ENCODE results near the gene CR1.
"Not testable (repeated sequence)": the region's sequence is repeated elsewhere in the genome, so short reads cannot be mapped to it uniquely, and the experiment has no call there.

CR1 gene

DNA sequence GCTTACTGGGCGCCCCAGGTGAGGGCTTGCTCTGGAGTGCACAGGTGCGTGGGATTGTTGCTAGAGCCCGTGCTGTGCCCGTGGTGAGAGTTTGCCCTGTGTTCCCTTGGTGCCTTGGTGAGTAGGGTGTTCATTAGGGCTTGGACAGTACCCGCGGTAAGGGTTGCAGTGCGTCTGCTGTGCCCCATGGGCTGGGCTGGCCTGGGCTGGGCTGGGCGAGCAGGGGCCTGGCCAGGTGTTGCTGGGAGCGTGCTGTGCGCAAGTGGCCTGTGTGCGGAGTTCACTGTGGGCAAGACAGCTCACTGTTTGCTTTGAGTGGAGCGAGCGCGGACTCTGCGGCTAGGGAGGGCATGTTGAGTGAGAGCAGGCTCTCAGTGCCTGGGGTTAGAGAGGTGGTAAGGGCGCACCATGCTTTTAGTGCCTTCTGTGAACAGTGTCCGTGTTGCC lies 149.7 kb downstream of the CR1 start:
- DNase-seq = no peak

DNA sequence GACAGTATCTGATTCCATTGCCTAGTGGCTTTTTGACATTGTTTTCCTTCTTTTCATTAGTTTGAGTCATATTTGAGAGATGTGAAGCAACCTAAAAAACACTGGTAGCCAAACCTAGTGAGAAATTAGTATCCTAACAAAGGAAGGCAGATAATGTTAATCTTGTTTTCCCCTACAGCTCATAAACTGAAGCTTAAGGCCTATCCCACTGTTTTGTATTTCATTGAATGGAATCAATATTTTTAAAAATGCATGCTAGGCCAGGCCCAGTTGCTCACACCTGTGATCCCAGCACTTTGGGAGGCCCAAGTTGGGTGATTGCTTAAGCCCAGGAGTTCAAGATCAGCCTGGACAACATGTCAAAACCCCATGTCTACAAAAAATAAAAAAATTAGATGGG lies 150.2 kb downstream of the CR1 start:
- no peak for DNase-seq

DNA sequence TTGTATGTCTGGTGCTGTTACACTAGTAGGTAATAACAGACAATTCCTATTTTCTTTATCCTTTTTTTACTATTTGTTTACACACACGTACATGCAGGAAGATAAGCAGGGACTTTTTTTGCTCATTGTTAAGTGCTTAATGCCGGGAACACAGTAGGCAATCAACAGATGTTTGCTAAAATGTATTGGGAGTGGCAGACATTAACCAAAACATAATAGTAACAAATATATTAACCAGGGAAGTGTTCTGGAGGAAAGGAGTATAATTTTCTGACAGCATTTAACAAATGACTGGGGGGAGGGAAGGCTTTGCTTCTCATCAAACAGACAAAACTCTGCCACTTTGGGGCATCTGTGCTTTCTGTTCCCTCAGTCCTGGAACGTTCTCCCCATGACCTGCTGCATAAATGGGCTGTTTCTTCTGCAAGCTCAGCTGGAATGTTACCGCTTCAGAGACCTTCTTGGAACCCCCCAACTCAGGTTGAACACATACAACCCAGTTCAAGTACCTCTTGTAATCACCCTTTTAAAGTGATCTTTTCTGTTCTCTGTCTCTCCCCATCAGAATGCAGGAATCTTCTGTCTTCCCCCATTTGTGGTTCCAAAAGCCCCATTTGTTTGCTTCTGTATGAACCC lies 151.1 kb downstream of the CR1 start:
- no peak for DNase-seq

DNA sequence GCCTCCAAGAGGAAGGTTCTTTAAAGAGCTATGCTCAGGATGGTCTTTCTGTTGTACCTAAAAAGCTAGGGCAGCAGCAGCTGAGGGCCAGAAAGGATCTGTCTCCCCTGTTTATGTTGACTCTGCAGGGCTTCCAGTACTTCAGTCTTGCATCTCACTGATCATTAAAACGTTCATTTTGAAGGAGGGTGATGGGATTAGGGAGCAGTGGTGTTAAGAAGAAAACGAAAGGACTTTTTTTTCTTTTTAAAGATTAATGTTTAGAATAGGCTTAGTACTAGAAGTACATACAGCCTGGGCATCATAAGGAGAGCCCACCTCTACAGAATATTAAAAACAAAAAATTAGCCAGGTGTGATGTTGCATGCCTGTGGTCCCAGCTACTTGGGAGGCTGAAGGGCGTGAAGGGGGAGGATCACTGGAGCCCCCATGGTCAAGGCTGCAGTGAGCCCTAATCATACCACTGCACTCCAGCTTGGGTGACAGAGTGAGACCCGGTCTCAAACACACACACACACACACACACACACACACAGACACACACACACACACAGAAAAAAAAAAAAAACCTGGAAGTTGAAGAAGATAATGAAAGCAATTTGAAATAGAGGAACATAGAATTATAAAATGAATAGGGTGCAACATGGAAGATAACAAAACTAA lies 151.8 kb downstream of the CR1 start:
- DNase-seq = no peak

DNA sequence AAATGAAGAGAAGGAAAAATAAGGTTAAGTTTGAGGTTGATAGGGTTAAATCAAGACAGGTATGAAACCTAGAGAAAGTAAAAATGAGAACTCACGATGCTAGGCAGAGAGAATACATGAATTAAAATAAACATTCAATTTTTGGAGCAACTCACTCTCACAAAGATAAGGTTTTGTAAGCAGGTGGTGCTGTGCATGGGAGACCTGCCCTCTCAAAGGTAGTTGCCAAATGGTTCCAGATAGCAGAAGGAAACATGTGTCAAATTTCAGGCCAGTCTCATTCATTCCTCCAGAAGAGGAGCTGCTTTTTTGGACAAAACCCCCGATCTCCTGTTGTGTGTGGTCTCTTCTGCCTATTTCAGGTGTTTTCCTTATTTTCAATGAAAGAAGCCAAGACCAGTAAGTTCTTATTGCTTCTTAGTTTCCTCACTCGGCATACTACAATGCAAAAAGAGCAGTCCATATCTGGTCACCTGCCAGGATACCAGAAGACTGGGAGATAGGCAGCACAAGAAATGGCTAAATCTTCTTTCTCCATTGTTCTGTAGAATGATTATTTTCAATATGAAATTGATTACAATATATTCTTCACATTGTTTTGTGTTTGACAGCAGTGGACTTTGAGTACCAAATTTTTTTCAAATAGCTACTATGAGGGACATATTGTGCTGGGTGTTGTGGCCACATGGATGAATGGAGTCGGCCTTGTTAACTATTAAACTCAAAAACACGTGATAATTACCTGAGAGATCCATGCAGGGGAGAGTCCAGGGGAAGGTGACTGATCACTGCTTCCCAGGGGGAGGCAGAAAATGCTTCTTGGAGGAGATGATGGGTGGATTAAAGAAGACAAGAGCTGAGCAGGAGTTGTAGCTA lies 152.6 kb downstream of the CR1 start:
- DNase-seq = no peak

DNA sequence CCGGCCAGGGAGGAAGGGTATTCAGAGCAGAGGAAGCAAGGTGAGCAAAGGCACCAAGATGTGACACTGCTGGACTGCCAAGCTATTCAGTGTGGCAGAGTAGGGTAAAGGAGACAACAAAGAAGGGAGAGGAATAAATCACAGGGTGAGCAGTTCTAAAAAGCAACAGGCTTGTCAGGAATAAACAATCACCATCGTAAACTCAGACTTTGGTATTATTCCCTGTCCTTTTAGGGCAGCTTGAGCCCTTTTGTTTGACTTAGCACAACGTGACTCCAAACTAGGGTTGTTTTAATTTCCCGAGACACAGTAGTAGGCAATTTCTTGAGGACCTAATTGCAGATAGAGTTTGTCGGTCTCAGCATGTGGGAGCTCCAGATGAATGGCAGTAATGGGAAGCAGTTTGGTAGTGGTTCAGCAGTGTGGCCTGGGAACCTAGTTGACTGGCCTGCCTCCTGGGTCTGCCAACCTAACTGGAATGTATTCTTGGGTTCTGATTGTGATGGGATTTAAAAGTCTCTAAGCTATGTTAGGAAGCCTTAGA lies 153.3 kb downstream of the CR1 start:
- no peak for DNase-seq

DNA sequence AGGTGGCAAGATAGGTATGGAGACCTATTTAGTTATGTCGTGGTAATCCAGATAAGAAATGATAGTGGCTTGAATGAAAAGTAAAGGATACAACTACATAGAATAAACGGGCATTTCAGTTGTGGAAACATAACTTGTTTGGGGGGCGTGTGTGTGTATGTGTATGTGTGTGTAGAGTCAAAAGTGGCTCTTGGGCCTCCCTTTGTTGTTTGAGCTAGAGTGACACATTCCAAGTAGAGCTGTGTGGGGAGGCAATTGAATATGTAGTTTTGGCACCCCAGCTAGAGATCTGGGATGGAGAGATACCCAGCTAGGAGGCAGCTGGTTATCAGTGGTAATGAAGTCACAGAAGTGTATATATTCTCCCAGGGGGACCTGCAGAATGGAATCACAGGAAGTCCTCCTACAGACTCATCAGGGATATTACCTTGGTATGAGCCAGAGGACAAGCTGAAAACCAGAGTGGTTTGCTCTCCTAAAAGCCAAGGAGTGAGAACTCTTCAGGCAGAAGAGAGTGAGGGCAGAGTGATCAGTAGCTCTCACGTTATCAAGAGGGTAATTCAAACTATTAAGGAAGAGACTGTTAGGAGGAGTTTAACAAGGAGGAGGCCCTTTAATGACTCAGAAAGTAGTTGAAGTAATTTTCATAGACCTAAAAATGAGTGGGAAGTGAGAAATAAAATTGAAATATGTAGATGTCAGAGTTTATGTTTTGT lies 154.1 kb downstream of the CR1 start:
- DNase-seq = no peak

DNA sequence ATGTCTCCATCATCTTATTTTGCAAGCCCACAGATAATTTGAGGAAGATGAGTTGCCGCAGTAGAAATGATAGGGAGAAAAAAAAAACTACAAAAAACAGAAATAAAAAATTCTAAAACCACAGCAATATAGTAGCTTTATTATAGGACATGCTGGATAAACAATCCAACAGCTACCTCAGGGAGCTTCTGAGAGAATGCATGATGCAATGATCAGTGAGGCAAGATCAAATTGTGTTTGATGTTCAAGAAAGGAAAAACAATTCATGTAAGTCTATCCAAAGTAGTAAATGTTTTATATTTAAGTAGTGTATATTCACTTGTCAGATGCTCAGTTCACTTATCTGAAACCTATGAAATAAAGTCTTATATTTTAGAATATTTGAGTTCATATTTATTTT lies 155.6 kb downstream of the CR1 start:
- no peak for DNase-seq

DNA sequence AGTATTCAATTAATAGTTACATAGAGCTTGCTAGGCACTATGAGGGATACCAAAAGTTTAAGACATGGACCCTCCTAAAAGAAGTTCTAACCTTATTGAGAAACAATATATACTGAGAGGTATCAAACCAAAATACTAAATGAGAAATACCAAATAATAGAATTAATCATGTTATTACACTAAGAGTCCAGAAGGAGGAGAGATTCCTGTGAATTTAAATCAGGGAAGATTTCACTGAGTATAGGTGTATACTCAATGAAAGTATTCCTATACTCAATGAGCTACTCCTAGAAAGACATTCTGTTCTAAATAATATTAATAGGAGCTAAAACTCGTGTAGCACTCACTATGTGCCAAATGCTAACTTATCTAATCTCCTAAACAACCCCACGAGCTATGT lies 158.4 kb downstream of the CR1 start:
- peak; percentile 4 for DNase-seq

DNA sequence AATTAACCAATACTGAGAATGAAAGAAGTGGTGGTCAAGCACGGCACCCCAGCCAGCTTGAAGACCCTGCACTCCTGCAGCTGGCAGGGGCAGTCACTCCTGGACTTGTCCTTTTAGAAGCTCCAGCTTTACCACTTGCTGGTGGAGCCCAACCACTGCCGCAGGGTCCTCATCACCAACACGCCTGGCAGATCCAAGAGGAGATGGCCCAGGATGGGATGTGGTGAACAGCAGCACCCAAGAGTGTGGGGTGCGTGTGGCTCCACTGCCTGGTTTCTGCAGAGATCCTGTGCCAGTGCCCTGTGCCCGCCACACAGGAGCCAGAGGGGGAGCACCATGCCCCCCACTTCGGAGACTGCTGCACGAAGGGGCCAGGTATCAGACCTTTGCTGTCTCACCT lies 162.5 kb downstream of the CR1 start:
- no peak for DNase-seq

DNA sequence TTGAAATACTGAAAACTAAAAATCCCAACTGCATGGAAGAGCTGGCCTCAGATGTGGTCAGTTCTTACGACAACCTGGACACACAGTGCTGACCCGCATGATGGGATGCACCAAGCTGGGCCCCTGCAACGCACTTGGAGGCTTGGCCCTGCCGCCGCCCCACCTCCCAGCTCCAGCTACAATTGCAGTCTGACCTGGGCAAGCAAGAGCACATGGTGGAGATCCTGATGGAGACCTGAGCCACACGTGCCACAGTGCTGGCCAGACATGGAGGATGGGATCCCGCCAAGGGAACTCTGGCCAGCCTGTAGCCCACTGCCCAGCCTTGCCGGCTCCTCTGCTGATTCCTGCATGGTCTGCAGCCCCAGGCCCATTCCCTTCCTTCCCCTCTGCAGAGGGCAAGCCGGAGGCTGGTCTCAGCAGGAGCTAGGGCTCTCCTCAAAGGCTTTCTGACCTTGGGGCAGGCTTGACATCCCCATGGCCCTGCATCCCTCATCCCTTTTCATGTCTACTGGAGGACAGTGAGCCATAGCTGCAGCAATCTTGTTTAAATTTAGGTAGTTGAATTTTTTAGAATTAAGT lies 163.0 kb downstream of the CR1 start:
- DNase-seq = no peak

DNA sequence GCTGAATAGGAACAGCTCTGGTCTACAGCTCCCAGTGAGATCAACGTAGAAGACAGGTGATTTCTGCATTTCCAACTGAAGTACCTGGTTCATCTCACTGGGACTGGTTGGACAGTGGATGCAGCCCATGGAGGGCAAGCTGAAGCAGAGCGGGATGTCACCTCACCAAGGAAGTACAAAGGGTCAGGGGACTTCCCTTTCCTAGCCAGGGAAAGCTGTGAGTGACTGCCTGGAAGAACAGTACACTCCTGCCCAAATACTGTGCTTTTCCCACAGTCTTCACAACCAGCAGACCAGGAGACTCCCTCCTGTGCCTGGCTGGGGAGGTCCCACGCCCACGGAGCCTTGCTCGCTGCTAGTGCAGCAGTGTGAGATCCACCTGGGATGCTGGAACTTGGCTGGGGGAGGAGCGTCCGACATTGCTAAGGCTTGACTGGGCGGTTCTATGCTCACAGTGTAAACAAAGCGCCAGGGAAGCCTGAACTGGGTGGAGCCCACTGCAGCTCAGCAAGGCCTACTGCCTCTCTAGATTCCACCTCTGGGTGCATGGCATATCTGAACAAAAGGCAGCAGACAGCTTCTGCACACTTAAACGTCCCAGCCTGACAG lies 163.7 kb downstream of the CR1 start:
- no peak for DNase-seq

DNA sequence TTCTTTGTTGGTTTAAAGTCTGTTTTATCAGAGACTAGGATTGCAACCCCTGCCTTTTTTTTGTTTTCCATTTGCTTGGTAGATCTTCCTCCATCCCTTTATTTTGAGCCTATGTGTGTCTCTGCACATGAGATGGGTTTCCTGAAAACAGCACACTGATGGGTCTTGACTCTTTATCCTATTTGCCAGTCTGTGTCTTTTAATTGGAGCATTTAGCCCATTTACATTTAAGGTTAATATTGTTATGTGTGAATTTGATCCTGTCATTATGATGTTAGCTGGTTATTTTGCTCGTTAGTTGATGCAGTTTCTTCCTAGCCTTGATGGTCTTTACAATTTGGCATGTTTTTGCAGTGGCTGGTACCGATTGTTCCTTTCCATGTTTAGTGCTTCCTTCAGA lies 165.5 kb downstream of the CR1 start:
- DNase-seq = not testable (repeated sequence)

DNA sequence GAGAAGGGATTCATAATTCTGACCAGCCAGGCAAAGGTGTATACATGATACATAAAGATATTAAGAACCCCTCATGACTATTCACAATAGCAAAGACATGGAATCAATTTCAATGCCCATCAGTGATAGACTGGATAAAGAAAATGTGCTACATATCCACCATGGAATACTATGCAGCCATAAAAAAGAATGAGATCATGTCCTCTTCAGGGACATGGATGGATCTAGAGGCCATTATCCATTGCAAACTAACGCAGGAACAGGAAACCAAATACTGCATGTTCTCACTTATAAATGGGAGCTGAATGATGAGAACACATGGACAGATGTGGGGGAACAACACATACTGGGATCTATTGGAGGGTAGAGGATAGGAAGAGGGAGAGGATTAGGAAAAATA lies 170.4 kb downstream of the CR1 start:
- no peak for DNase-seq

DNA sequence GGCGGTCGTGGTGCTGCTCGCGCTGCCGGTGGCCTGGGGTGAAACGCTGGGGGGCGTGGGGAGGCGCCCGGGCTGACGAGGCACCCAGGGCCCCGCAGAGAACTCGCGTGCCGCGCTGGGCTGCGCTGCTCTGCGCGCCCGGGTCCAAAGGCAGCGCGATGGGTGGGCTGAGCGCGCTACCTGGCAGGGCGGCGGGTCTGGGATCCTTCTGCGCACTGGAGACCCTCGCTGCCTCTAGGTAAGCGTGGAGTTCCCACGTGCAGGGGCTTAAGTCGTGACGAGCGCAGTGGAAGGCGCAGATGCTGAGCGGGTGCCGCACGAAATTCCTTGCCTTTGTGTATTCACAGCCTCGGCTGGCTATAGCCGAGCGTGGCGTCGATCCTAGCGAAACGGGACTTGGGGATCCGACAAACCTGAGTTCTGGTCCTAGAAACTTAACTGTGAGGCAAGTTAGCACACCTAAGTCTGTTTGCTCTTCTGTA lies 173.6 kb downstream of the CR1 start:
- DNase-seq = no peak

DNA sequence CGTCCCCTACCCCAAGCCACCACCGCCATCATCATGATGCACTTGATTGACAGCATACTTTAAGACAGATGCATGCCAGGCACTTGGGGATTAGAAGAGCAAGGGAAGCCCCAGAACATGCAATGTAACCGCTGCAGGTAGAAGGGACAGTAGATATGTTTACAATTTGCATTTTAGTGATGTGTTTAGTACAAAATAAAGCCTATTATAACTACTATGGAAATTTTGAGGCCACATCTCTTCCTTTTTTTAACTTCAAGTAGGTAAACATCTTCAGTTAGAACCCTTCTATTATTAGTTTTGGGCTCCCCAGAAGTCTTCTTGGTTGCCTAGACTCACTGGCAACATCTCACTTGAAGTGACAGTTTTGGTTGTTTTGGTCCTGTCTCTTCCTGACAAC lies 174.2 kb downstream of the CR1 start:
- no peak for DNase-seq

DNA sequence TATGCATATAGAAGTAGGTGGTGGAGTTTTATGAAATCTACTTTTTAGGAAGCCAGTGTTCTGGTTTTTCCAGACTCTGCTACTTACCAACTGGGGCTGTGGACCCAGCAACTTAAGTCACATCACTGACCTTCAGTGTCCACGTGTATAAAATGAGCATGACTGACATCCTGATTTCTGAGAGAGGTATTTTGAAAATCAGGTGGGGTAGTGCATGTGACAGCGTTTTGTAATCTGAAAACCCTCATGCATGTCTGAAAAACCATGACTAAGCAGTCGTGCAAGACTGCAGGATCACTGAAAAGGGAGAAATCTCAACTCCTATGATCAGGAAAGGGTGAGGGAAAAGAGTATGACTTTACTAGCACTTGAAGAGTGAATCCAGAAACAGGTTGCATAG lies 175.0 kb downstream of the CR1 start:
- no peak for DNase-seq

DNA sequence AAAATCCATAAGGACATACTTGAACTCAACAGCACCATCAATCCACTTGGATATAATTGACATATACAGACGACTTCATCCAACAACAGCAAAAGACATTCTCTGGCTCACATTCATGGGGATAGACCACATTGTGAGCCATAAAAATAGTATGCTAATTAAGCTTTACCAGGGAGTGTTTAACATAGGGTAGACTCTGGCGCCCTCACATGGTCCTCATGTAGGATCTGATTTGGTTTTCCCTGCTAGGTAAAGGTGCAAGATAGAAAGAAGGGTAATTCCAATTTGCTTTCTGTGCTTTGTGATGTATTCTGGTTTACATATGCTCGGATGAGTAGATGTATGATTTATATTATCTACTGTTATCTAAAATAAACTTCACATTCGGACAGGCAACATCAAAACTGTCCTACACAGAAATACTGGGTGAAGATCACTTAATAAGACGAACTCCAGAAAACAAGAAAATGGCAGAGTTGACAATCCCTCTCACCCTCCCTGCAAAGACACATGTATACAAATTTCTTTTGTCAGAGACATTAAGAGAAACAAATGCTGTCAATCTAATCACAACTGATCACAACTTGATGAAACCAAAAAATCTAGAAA lies 176.7 kb downstream of the CR1 start:
- peak; percentile 51 for DNase-seq

DNA sequence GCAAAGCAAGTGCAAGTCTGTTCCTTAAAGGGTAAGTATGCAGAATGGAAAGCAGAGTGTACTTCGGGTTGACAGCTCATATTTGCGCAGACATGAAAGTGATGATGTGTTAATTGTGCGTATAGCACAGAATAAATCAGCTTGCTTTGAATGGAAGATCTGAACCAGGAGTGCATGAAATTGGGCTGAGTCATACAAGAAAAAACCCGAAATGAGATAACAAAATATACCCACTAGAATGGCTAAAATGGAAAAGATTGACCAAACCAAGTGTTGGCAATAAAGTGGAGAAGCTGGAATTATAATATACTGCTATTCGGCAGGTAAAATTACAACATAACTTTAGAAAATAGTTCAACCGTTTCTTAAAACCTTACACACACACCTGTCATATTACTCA lies 177.4 kb downstream of the CR1 start:
- no peak for DNase-seq

DNA sequence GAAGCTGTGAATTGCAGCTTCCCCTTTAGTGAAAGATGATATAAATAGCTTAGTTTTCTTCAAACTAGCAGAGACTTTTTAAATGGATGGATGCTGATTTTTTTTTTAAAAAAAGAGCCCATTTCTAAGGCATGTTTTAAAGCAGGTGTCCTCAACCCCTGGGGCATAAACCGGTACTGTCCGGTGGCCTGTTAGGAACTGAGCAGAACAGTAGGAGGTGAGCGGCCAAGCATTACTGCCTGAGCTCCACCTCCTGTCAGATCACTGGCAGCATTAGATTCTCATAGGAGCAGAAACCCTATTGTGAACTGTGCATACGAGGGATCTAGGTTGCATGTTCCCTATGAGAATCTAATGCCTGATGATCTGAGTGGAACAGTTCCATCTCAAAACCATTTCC lies 180.2 kb downstream of the CR1 start:
- no peak for DNase-seq
